ENCODE data around the gene OR2L8. TPM values are rescaled to one million over a fixed set of nuclear protein-coding genes. Genes with fewer than 3 reads are reported as not detected.

OR2L8 gene, protein sequence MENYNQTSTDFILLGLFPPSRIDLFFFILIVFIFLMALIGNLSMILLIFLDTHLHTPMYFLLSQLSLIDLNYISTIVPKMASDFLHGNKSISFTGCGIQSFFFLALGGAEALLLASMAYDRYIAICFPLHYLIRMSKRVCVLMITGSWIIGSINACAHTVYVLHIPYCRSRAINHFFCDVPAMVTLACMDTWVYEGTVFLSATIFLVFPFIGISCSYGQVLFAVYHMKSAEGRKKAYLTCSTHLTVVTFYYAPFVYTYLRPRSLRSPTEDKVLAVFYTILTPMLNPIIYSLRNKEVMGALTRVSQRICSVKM
- not detected in 5 replicates for total RNA-seq (2022; extraction: Qiagen RNA extraction; ENCODE audit: low read depth)

DNA sequence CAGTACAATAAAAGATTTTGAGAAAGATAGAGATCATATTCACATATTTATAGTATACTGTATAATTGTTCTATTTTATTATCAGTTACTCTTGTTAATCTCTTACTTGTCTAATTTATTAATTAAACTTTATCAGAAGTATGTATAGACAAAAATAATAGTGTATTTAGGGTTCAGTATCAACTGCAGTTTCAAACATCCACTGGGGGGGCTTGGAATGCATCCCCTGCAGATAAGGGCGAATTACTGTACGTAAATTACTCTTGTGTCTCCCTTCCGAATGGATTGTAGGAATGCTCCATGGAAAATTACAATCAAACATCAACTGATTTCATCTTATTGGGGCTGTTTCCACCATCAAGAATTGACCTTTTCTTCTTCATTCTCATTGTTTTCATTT is at the start of gene OR2L8:
TSS of gene OR2L8 (plus strand) at position 301 of the 400 bp plus-strand sequence. CDS start at position 301, 0 bp downstream.

DNA sequence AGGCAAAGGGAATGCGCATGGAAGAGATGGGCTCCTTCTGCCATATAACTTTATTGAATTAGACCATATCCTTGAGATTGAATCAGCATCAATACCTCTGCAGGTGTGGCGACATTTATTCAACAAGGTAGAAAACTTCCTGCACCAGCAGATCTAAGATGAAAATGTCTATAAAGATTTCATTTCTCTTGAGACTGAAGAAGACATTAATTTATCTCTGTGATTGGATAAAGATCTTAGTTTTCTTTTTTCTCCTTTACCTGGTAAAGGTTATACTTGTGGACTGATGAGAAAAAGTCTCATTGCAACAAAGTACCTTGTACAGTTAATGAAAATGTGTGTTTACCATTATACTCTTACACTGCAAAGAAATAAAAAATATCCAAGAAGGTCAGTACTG is 28.7 kb upstream of the OR2L8 start, which contains the start of gene OR2T8:
TSS of gene OR2T8 (plus strand) at position 301 of the 400 bp plus-strand sequence. CDS start 766 bp downstream, outside the sequence.

DNA sequence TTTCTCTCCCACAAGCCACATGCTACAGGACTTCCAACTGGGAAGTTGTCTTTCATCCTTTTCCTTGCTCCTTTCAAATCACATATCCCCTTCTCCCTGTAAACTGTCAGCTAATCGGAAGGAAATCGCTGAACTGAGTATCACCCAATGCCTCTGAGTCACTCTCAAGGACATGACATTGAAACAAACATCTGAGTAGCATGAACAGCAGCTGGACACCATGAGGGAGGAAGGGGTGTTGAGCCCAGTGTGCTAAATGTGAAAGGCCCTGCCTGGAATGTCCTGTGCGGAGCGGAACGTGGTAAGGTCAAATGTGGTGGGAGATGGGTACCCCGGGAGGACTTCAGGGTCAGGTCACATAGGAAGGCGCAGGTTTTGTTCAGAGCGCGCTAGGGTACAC is 23.8 kb upstream of the OR2L8 start, which contains the start of gene OR2AJ1:
TSS of gene OR2AJ1 (plus strand) at position 22 of the 400 bp plus-strand sequence. CDS start 8,880 bp downstream, outside the sequence.

DNA sequence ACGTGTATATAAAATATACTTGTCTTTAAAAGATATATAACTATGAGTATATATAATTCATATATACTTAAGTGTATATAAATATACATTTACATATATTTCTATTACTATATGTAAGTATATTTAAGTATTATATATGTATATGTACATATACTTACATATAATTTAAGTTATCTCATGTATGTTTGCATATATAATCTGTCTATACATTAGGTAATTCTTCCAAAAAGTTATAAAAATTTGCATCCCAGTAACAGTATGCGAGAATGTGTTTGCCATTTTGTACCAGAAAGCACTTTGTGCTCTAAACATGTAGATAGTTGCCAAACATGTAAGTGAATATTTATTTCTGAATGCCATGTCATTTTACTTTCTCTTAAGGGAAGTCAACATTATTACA is 16.3 kb downstream of the OR2L8 start, which contains the start of gene OR2AK2:
TSS of gene OR2AK2 (plus strand) at position 301 of the 400 bp plus-strand sequence. CDS start 144 bp downstream, outside the sequence.

Other genes with a start within 250 kb of the OR2L8 start
- gene OR6F1, start 232.2 kb upstream of the OR2L8 start, total RNA-seq (2022; extraction: Qiagen RNA extraction; ENCODE audit: low read depth): not detected in 5 replicates
- gene OR14K1, start 210.2 kb upstream of the OR2L8 start, total RNA-seq (2022; extraction: Qiagen RNA extraction; ENCODE audit: low read depth): not detected in 5 replicates
- not detected in 5 replicates for gene OR14A2, start 200.7 kb upstream of the OR2L8 start, total RNA-seq (2022; extraction: Qiagen RNA extraction; ENCODE audit: low read depth)
- not detected in 5 replicates for gene OR1C1, start 188.3 kb upstream of the OR2L8 start, total RNA-seq (2022; extraction: Qiagen RNA extraction; ENCODE audit: low read depth)
- not detected in 5 replicates for gene OR14A16, start 124.7 kb upstream of the OR2L8 start, total RNA-seq (2022; extraction: Qiagen RNA extraction; ENCODE audit: low read depth)
- not detected in 5 replicates for gene OR11L1, start 107.0 kb upstream of the OR2L8 start, total RNA-seq (2022; extraction: Qiagen RNA extraction; ENCODE audit: low read depth)
- not detected in 5 replicates for gene TRIM58, start 91.7 kb upstream of the OR2L8 start, total RNA-seq (2022; extraction: Qiagen RNA extraction; ENCODE audit: low read depth)
- not detected in 5 replicates for gene OR2W3, start 53.3 kb upstream of the OR2L8 start, total RNA-seq (2022; extraction: Qiagen RNA extraction; ENCODE audit: low read depth)
- gene OR2T8, start 28.6 kb upstream of the OR2L8 start, total RNA-seq (2022; extraction: Qiagen RNA extraction; ENCODE audit: low read depth): not detected in 5 replicates
- not detected in 5 replicates for gene OR2AJ1, start 24.0 kb upstream of the OR2L8 start, total RNA-seq (2022; extraction: Qiagen RNA extraction; ENCODE audit: low read depth)
- gene OR2AK2, start 16.4 kb downstream of the OR2L8 start, total RNA-seq (2022; extraction: Qiagen RNA extraction; ENCODE audit: low read depth): not detected in 5 replicates
- not detected in 5 replicates for gene OR2L5, start 64.8 kb downstream of the OR2L8 start, total RNA-seq (2022; extraction: Qiagen RNA extraction; ENCODE audit: low read depth)
- gene OR2L2, start 81.2 kb downstream of the OR2L8 start, total RNA-seq (2022; extraction: Qiagen RNA extraction; ENCODE audit: low read depth): 0.01 TPM in 1 of 5 replicates, not detected in the others
- not detected in 5 replicates for gene OR2L3, start 98.0 kb downstream of the OR2L8 start, total RNA-seq (2022; extraction: Qiagen RNA extraction; ENCODE audit: low read depth)
- not detected in 5 replicates for gene OR2L13, start 146.3 kb downstream of the OR2L8 start, total RNA-seq (2022; extraction: Qiagen RNA extraction; ENCODE audit: low read depth)
- gene OR2M5, start 196.3 kb downstream of the OR2L8 start, total RNA-seq (2022; extraction: Qiagen RNA extraction; ENCODE audit: low read depth): not detected in 5 replicates
- not detected in 5 replicates for gene OR2M2, start 226.0 kb downstream of the OR2L8 start, total RNA-seq (2022; extraction: Qiagen RNA extraction; ENCODE audit: low read depth)
- gene OR2M3, start 248.4 kb downstream of the OR2L8 start, total RNA-seq (2022; extraction: Qiagen RNA extraction; ENCODE audit: low read depth): not detected in 5 replicates